Testis (tissue), 3 donors: ENCODE results near the gene TAS2R16. TPM values are rescaled to one million over a fixed set of nuclear protein-coding genes. Genes with fewer than 3 reads are reported as not detected.
"Not testable (repeated sequence)": the region's sequence is repeated elsewhere in the genome, so short reads cannot be mapped to it uniquely, and the experiment has no call there.

Source experiments
- DNase-seq: peaks from one replicate; pipeline ENCODE4 v3.0.0-alpha.2; 2019
- H3K27ac ChIP-seq, 2 donors: fragments of 200-600 bp; sonication (generic); one replicate each; pipeline ENCODE4 v1.5.1; 2019
- H3K27me3 ChIP-seq: fragments of 200-600 bp; sonication (generic); one replicate; pipeline ENCODE4 v1.5.1; 2019
- H3K36me3 ChIP-seq: fragments of 200-600 bp; sonication (generic); one replicate; pipeline ENCODE4 v1.5.1; 2017; ENCODE audit warnings: low read depth; ENCODE audit errors: missing control alignments
- H3K4me1 ChIP-seq: fragments of 200-600 bp; sonication (generic); one replicate; pipeline ENCODE4 v1.5.1; 2019
- H3K4me3 ChIP-seq, 2 donors: fragments of 200-600 bp; sonication (generic); one replicate each; pipeline ENCODE4 v1.5.1; 2017 to 2019
- H3K9me3 ChIP-seq: fragments of 200-600 bp; sonication (generic); one replicate; pipeline ENCODE4 v1.5.1; 2017
- POLR2A ChIP-seq: fragments of 450-650 bp; IDR thresholded peaks from one replicate; pipeline ENCODE4 v1.6.1; 2017; ENCODE audit warnings: antibody characterized with exemption, mild to moderate bottlenecking, moderate library complexity
- WGBS, 2 donors: methylation state at CpG; one replicate each; pipeline ENCODE4 v1.1.5; 2018; 5-methylcytosine and 5-hydroxymethylcytosine counted together
- intact Hi-C: fragments of 100-400 bp; cut with DNase I; formaldehyde crosslinking; loops from one replicate; pipeline ENCODE4 v1.15.1; 2023; ENCODE audit warnings: low total_unique reads
- polyA plus RNA-seq: library from polyadenylated mRNA; stranded (reverse); fragments of 350-450 nt; fragmentation: Illumina TruSeq; extraction: RNeasy Lipid Tissue Mini Kit (QIAGEN cat#74804); gene quantifications from one replicate; pipeline ENCODE4 v1.2.3, GENCODE V29; 2014; ENCODE audit warnings: low read depth, low replicate concordance; ENCODE audit not compliant: insufficient read depth
- total RNA-seq, 2 donors: library from RNA; depleted of rRNA; stranded (reverse); fragments of >200 nt; gene quantifications; one replicate each; pipeline ENCODE4 v1.2.3, GENCODE V29; 2016
- TF ChIP-seq, protein P1 (sequence below), 3 experiments: fragments of 450-650 bp in 2 of 3; fragments of 200-600 bp in 1 of 3; sonication (generic) in 1 of 3; IDR thresholded peaks; one replicate each; pipeline ENCODE4 v1.5.1; 2016 to 2019; ENCODE audit warnings: antibody characterized with exemption in 3 of 3, mild to moderate bottlenecking in 2 of 3, moderate library complexity in 1 of 3

Gene TAS2R16
- total and polyA plus RNA-seq, 3 donors from 2014 or later: not detected

DNA sequence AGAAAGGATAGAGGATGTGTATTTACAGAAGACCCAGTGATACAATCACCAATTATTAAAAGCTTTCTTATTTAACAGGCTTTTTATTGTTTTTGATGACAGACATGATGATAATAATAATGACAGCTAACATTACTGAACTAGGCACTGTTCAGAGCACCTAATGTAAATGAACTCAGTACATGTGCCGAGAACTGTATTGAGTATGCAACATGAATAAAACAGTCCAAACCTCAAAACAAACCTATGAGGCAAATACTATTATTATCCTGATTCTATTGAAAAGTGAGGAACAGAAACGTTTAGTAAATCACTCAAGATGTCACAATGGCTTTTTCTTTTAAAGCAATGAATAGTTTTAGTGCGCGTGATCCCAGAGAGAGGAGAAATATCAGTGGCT is 27.1 kb downstream of the TAS2R16 start:
- Histone ChIP-seq H3K4me1 (no peaks in the 10 kb centered on the region), H3K36me3 (no peaks in the 10 kb centered on the region), H3K9me3 (no peaks in the 10 kb centered on the region), H3K4me3 (no peak overlapping the region), H3K27ac (no peak overlapping the region), H3K27me3 (no peaks in the 10 kb centered on the region)
- DNase-seq: no peak
- WGBS, 2 donors: 85 to 90% methylated on average over 4 of the region's 4 CpGs
- intact Hi-C loops: no loop called here
- no peak for TF ChIP-seq POLR2A
- TF ChIP-seq, protein P1, sequence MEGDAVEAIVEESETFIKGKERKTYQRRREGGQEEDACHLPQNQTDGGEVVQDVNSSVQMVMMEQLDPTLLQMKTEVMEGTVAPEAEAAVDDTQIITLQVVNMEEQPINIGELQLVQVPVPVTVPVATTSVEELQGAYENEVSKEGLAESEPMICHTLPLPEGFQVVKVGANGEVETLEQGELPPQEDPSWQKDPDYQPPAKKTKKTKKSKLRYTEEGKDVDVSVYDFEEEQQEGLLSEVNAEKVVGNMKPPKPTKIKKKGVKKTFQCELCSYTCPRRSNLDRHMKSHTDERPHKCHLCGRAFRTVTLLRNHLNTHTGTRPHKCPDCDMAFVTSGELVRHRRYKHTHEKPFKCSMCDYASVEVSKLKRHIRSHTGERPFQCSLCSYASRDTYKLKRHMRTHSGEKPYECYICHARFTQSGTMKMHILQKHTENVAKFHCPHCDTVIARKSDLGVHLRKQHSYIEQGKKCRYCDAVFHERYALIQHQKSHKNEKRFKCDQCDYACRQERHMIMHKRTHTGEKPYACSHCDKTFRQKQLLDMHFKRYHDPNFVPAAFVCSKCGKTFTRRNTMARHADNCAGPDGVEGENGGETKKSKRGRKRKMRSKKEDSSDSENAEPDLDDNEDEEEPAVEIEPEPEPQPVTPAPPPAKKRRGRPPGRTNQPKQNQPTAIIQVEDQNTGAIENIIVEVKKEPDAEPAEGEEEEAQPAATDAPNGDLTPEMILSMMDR (IDR thresholded peaks at IDR 0.05): no peak

DNA sequence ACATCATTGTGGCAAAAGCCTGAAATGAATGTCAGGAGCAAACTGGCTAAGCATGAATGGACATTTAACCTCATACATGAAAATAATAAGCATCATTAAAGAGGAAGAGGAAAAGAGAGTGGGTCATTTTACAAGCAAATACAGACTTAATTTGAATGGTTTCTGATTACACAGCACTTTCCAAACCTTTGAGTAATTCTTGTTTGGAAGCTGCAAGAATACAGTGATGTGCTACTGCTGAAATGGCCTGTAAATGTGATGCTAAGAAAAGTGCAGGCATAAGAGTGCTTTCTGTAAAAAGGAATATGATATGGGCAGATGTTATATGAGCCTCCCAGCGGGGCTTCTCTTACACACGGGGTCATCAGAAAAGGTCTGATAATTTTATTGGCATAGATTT is 30.2 kb downstream of the TAS2R16 start:
- intact Hi-C loops: no loop called here
- WGBS, 2 donors: 69 to 80% methylated on average over 2 of the region's 2 CpGs
- TF ChIP-seq, protein P1 (IDR thresholded peaks at IDR 0.05): no peak
- no peak for TF ChIP-seq POLR2A

DNA sequence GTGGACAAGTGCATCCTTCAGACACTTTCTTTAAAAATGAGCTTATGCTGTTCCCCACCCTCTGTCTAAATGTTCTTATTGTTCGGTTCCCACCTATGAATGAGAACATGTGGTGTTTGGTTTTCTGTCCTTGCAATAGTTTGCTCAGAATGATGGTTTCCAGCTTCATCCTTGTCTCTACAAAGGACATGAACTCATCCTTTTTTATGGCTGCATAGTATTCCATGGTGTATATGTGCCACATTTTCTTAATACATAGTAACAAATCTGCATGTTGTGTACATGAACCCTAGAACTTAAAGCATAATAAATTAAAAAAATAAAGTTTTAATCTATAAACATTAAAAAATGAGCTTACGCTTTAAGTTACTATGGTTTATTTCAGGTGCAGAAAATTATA is 41.8 kb downstream of the TAS2R16 start:
- H3K27ac ChIP-seq, H3K27me3 ChIP-seq, DNase-seq, H3K4me3 ChIP-seq, H3K4me1 ChIP-seq, intact Hi-C loops, H3K36me3 ChIP-seq, H3K9me3 ChIP-seq: not testable (repeated sequence)
- WGBS, 2 donors: 93 to 97% methylated on average over 2 of the region's 2 CpGs

More for the DNA sequence above, 30.2 kb downstream of the TAS2R16 start:
- no peak overlapping the region for H3K4me3 ChIP-seq
- H3K36me3 ChIP-seq: no peaks in the 10 kb centered on the region
- DNase-seq: no peak
- no peak overlapping the region for H3K27ac ChIP-seq
- H3K9me3 ChIP-seq: no peaks in the 10 kb centered on the region
- H3K4me1 ChIP-seq: no peaks in the 10 kb centered on the region
- H3K27me3 ChIP-seq: no peaks in the 10 kb centered on the region

DNA sequence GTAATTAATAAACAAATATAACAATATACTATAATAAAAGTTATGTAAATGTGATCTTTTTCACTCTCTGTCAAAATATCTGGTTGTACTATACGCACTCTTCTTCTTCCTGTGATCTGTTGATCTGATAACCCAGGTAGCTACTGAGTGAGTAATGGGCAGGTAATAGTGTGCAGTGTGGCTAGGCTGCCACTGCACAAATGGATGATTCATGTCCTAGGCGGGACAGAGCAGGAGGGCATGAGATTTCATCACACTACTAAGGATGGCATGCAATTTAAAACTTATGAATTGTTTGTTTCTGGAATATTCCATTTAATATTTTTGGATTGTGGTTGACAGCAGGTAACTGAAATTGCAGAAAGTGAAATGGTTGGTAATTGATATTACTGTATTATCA is 44.5 kb downstream of the TAS2R16 start:
- Histone ChIP-seq H3K27me3 (no peaks in the 10 kb centered on the region), H3K9me3 (no peaks in the 10 kb centered on the region), H3K36me3 (no peaks in the 10 kb centered on the region)

DNA sequence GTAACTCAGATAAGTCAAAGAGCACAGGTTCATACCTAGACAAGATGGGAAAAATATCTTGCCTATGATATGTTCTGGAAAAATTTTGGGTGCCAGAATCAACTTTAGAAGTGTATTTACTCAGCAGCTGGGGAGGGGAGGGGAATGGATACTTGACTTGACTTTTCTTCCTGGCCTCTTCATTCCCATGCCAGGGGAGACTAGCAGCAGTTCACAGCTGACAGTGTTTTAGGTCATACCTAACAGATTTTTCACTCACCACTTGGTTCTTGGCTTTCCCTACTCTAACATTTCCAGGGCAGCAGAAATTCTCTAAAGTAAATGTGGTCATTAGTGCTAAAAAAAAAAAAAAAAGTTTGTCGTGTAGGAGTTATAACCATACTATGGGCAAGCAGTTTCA is 46.3 kb downstream of the TAS2R16 start:
- Histone ChIP-seq H3K27ac (no peak overlapping the region), H3K9me3 (no peaks in the 10 kb centered on the region), H3K36me3 (no peaks in the 10 kb centered on the region), H3K27me3 (no peaks in the 10 kb centered on the region), H3K4me1 (no peaks in the 10 kb centered on the region), H3K4me3 (no peak overlapping the region)
- intact Hi-C loops: no loop called here
- no peak for DNase-seq
- WGBS, 2 donors: 78 to 82% methylated on average over 1 of the region's 1 CpG
- TF ChIP-seq POLR2A: no peak
- TF ChIP-seq, protein P1 (IDR thresholded peaks at IDR 0.05): no peak

More for the DNA sequence above, 44.5 kb downstream of the TAS2R16 start:
- no peak overlapping the region for H3K27ac ChIP-seq
- no peaks in the 10 kb centered on the region for H3K4me1 ChIP-seq
- H3K4me3 ChIP-seq: no peak overlapping the region
- no peak for DNase-seq
- 85 to 89% methylated on average over 2 of the region's 2 CpGs for WGBS, 2 donors
- intact Hi-C loops: no loop called here
- TF ChIP-seq, protein P1 (IDR thresholded peaks at IDR 0.05): no peak
- no peak for TF ChIP-seq POLR2A

Other genes with a start within 250 kb of the TAS2R16 start
- gene CADPS2, start 109.2 kb downstream of the TAS2R16 start, total RNA-seq: 1 to 10 TPM; 9.3 to 9.9 TPM
- 6.0 TPM for gene CADPS2, start 109.2 kb downstream of the TAS2R16 start, polyA plus RNA-seq
- gene SLC13A1, start 204.3 kb upstream of the TAS2R16 start, total RNA-seq: not detected
- not detected for gene SLC13A1, start 204.3 kb upstream of the TAS2R16 start, polyA plus RNA-seq